ENCODE results near the gene TRIM72.
"Not testable (repeated sequence)": the region's sequence is repeated elsewhere in the genome, so short reads cannot be mapped to it uniquely, and the experiment has no call there.

Gene TRIM72

DNA sequence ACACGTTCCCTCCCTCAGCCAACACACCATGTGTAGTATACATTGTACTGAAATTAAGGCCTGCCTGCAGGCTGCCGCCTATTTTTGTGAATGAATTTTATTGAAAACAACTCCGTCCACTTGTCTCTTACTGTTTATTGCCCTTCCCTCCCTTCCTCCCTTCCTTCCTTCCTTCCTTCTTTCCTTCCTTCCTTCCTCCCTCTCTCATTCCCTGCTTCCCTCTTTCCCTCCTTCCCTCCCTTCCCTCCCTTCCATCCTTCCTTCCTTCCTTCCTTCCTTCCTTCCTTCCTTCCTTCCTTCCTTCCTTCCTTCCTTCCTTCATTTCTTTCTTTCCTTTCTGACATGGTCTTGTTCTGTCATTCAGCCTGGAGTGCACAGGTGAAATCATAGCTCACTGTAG lies 48.2 kb downstream of the TRIM72 start:
- DNase-seq = no peak

DNA sequence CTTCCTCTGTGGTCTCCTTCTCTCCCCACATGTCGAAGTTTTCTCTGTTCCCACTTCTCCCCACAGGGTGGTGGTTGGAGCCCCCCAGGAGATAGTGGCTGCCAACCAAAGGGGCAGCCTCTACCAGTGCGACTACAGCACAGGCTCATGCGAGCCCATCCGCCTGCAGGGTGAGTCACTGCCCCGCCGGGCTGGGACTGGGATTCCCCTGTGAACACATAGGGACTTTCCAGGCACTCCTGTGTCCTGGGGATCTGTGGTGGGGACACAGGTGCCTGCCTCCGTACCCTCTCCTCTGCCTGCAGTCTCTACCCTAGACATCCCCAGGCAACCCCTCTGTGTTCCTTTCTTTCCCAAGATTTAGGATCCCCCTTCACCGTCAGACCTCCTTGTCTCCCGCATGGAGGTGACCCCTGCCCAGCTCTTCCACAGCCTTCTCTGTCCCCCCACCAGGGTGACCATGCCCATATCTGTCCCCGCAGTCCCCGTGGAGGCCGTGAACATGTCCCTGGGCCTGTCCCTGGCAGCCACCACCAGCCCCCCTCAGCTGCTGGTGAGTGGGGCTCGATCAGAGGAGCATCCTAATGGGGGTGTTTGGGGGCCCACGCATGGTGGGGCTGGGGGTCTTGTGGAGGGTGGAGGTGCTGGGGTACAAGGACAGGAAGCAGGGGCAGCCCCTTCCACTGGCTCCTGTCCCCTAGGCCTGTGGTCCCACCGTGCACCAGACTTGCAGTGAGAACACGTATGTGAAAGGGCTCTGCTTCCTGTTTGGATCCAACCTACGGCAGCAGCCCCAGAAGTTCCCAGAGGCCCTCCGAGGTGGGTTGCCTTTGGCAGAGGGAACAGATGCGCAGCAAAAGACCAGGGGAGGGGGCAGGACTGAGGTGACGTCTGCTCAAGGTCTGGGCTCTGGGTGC lies 51.7 kb downstream of the TRIM72 start:
- peak; percentile 82 for DNase-seq

DNA sequence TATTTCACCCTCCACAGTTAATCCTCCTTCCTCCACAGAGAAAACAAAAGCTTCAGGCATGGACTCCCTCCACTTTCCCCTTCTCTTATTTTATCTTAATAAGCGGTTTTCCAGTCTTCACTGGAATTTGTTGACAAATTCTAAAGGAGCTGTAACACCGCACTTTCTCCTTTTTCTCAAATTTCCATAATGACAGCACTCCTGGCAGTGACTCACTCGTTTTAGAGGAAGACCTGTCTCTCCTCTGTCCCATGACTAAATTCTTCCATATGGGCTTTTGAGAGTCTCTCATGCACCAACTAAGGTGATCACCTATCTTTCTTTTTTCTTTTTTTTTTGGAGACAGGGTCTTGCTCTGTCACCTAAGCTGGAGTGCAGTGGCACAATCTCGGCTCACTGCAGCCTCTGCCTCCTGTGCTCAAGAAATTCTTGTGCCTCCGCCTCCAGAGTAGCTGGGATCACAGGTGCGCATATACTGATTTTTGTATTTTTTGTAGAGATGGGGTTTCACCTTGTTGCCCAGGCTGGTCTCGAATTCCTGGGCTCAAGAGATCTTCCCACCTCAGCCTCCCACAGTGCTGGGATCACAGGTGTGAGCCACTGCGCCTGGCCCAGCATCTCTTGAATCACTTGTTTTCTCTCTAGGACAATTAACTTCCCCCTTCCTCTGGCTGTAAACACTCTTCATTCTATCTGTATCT lies 53.6 kb downstream of the TRIM72 start:
- no peak for DNase-seq

GRCh38 chr16:31268033-31268365 lies 54.1 kb downstream of the TRIM72 start:
- DNase-seq = no peak

DNA sequence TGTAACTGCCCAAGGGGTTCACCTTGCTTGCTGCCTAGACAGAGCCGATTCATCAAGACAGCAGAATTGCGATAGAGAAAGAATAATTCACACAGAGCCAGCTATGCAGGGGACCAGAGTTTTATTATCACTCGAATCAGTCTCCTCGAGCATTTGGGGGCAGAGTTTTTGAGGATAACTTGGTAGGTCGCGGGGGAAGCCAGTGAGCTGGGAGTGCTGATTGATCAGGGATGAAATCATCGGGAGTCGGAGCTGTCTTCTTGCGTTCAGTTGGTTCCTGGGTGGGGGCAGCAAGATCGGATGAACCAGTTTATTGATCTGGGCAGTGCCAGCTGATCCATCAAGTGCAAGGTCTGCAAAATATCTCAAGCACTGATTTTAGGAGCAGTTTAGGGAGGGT lies 55.0 kb downstream of the TRIM72 start:
- no peak for DNase-seq

GRCh38 chr16:31269541-31269940 lies 55.6 kb downstream of the TRIM72 start:
- DNase-seq = no peak

GRCh38 chr16:31269973-31270372 lies 56.1 kb downstream of the TRIM72 start:
- DNase-seq = not testable (repeated sequence)

GRCh38 chr16:31270795-31271194 lies 56.9 kb downstream of the TRIM72 start:
- DNase-seq = no peak

DNA sequence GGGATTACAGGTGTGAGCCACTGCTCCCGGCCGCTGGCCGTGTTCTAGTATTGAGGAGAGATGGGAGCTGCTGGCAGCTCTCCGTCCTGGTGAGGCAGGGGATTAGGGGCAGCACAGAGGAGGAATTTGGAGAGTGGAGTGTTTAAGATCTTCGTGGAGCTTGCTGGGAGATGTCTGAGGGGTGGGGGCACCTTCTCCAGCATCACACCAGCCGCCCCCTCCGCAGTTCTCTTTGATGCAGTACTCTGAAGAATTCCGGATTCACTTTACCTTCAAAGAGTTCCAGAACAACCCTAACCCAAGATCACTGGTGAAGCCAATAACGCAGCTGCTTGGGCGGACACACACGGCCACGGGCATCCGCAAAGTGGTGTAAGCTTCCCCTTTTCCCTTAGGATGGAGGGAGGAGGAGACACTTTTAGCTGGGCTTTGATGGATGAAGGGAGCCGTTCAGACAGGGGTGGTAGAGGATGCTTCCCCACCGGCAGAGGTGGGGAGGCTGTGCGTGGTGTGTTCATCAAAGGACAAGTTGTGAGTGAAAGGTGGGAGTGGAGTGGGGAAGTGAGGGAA lies 57.8 kb downstream of the TRIM72 start:
- no peak for DNase-seq

- DNase-seq = no peak
Observed at GRCh38 chr16:31273187-31273586, 59.3 kb downstream of the TRIM72 start.

- DNase-seq = no peak
Observed at GRCh38 chr16:31273676-31274075, 59.8 kb downstream of the TRIM72 start.

- no peak for DNase-seq
Observed at GRCh38 chr16:31274831-31275816, 61.2 kb downstream of the TRIM72 start.

- no peak for DNase-seq
Observed at GRCh38 chr16:31276600-31276999, 62.7 kb downstream of the TRIM72 start.

DNA sequence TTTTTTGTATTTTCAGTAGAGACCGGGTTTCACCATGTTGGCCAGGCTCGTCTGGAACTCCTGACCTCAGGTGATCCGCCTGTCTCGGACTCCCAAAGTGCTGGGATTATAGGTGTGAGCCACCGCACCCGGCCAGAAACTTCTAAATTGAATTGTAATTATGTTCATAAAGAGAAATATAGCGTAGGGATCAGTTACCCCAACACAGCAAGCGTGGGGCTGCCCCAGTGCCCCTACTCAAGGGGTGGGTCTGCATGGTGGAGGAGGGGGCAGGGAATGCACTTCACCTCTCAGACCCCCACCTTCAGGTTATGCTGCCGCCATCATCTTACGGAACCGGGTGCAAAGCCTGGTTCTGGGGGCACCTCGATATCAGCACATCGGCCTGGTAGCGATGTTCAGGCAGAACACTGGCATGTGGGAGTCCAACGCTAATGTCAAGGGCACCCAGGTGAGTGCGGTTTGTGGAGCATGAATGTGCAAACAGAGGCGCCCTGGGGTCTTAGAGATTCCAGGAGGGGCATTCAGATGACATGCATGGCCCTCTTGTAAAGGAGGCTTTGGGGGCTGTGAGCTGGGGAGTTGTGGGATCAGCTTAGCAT lies 63.8 kb downstream of the TRIM72 start:
- DNase-seq = no peak

- DNase-seq = not testable (repeated sequence)
Observed at GRCh38 chr16:31278853-31279252, 64.9 kb downstream of the TRIM72 start.
